Stimulated activated CD4-positive, alpha-beta T cell treated with anti-CD3 and anti-CD28 coated beads, TNF-alpha, amount 100 ng/mL, for 1 hour (primary cell): ENCODE results near the gene UQCC2.

Experiments used
- DNase-seq, 3 donors: peaks; one replicate each; pipeline ENCODE4 v3.0.0-alpha.2; 2020; ENCODE audit warnings: low read depth in 3 of 3, low spot score in 1 of 3

Gene UQCC2

DNA sequence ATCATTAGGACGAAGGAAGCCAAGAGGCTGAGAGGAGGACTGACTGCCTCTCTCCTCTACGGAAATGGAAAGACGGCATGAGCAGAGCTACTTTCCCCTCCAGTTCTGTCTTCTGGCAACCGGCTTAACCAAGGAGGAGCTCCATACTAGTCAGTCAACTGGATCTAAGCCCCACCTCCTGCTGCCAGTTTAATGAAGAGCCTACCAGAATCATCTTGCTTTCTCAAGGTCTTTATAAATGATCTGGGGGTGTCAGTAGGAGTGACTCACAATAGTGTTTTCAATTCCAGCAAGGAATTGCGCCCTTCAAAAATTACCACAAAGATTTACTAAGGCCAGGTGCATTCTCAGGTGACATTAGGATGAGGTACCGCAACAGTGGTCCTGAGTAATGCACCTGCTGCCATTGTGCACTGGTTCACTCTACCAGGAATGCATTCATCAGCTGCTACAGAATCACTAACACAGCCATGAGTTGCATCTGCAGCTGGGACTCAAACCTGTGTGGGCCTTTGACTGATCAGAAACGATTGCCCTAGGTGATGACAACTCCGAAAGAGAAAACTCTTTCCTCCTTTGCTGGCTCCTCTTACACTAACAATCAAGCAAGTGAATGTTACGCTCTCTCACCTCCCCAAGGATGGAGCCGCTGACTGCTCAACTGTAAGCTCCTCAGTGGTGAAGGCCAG lies 2.8 kb downstream of the UQCC2 start:
- no peak for DNase-seq

DNA sequence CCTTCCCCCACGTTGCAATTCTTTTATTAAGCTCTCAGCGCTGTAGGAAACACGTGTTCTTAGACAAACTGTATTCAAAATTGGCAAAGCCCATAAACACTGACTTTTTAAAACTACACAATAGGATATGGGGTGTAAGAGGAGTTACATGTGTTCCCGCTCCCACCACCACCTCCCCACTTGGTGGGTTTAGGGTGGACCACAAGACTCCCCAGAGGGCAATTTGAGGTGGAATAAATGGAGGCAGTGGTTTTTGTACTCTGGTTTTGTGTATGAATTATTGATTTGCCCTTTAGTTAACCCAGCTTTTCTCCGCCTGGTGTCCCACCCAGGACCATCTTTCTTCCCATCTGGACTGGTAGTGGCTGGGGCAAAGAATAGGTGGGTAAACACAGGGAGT lies 3.7 kb downstream of the UQCC2 start:
- no peak for DNase-seq

DNA sequence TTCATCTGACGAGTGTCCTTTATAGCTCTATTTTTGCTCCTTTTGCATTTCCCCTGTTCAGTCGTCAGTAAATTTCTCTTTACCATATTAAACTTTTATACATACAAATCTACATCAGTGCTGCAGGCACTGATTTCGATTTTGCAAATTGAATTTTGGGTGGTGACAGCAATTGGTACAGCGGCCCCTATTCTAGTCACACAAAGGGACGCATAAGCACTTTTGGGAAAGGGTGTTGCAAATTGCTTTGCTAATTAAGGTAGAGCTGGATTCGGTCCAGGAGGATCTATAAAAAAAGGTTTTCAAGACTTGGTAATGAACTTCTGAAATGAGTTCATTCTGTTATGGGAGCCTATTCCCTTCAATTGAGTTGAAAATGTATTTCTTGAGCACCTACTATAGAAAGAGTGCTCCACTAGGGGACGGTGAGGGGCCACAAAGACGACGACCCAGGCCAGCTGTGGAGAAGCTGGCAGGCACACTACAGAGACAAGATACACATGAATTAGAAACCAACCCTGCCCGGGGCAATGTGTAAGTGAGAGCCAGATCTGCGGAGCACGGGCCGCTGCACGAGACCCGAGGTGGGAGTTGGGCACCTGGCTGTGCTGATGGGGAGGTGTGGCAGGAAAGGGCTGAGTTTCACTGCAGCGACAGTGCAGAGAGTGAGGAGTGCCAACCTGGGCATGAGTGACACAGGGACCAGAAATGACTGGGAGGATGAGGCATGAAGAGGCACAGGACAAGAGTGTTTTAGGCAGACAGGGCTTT lies 5.4 kb downstream of the UQCC2 start:
- no peak for DNase-seq

DNA sequence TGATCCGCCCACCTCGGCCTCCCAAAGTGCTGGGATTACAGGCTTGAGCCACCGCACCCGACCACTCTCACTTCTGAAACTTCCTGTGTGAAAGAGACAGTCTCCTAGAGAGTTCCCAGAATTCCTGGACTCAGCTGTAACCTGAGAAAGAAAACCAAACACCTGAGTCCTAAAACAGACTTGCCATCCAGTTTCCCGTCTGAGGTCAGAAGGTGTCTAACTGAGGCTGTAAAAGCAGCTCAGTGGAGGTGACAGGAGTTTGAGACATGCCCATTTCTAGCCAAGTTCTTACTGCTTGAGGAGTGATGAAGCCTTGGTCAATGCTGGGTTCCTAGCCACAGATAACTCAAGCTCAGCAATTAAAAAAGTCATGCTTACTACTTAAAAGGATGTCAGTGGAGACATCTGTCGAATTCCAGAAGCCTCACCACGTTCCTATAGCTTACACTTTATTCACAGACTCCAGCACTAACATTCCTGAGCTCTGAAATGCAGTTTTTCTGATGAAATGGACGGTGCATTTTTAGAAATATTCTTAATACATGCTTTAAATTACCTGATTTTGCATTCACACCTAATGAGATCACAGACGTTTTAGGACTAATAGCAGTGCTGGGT lies 6.1 kb downstream of the UQCC2 start:
- no peak for DNase-seq

DNA sequence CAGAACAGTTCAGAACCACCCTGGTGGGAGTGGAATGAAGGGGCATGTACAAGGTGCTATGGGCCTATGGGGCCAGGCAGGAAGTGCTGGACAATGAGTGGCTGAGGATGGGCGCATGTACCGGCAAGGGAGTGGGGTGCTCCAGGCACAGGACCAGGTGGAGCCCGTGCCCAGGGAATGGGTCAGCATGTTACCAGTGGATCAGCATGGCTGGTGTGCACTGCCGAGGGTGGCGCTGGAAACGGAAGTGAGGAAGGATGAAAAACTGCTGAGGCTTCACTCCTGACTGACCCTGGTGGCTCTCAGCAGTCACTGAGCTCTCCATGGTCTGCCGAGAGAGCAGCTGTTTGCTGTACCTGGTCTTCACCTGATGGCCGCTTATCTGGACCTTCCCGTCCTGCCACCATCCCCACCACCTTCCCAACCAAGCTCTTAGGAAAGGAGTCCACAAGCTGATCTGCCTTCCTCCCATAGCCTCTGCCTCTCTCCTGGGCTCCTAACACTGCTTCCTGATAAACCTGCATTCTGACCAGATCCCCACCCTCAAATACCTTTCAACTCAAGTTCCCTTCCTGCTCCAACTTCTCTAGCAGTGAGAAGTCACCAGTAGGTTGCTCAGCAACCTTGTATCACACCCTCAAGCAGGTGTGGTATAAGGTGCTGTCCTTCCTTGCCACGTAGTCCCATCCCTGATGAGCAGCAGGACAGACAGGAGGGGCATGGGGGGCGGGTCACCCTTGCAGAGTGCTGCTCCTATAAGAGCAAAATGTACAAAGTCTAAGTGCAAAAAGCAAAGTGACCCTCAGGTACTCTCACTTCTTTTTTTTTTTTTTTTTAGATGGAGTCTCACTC lies 7.1 kb downstream of the UQCC2 start:
- DNase-seq, result no peak

DNA sequence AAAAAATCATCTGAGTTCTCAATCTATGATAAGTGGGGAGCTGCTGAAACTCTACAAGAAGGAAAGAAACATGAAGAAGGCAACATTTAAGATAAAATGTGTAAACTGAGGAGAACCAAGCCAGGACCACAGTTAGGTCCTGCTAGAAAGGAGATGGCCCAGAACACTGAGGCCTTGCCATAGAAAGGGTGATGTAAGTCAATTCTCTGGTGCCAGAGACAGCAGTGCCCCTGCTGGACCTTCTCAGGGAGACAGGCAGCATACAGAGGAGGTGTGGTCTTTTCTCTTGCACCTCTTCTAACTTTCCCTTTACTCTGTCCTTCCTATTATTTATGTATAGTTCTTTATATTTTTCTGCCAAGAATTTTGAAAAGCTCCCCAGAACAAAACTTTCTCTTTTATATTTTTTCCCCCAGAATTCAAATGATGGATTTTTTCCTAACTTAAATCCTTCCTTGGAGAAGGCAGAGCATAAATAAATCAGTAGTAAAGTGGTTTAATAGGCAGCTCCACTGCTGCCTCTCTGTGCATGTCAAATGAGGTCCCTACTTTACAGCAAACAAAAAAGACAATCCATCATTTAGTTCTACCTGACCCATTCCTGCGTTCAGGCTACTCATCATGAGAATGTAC lies 9.0 kb downstream of the UQCC2 start:
- DNase-seq, result no peak

DNA sequence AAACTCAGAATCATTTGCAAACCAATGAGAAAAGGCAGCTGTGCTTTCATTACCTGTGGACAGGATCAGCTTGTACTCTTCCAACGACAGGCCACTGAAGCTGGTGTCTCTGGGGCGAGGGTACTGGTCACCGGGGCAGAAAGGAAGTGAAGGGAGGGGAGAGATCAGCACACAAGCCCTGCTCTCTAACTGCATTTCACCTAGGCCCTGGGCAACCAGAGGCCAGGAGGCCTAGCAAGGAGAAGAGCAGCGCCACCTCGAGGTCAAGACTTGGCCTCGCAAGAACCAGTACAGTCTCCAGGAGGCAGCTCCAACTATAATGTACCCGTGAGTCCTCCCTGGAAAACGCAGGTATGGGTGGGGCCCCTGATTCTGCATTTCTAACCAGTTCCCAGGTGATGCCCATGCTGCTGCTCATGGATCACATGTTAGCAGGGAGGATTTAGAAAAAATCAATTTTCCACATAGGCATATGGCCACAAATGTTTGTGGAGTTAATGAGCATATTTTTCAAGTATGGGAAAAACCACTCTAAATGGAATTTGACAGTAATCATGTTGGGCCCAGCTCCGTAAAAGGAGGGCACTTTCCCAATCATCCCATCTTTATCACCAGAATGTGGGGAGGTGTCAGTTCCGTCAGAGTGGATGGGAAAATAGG lies 11.0 kb downstream of the UQCC2 start:
- DNase-seq, result peak; percentile 31 to 51 (median 43)

DNA sequence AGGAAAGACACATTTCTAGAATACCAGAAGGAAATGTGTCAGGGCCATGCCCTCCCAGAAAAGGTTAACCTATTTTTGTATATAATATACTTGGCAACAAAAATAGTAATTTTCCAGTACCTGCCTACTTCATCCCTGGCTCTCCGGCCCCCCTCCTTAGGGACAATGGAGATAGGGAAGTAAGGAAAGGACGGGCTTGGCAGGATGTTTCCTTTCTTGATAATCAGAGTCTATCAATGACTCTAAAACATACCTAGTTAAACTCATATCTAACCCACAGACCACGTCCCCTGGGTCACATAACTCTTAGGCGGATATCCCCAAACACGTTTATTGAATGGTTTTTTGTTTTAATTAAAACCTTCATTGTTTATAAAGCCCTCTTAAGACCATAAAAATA lies 11.8 kb downstream of the UQCC2 start:
- no peak for DNase-seq

DNA sequence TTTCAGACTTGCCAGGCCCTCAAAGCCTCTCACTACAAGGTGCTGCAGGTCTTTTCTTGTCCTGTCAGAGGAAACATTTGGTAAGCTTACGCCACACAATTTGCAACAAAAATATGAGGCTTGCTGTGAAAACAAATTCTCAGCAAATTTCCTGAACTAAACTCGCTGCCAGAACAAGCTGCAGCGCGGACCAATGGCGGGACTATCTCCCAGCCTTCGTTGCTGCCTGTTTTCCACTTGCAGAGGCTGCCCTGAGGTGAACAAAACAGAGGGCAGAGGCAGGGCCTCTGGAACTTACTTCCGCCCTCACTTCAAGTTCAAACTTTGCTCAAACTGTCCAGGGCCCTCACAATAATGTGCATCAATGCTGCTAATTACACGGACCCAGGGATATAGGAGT lies 12.4 kb downstream of the UQCC2 start:
- DNase-seq, result no peak

DNA sequence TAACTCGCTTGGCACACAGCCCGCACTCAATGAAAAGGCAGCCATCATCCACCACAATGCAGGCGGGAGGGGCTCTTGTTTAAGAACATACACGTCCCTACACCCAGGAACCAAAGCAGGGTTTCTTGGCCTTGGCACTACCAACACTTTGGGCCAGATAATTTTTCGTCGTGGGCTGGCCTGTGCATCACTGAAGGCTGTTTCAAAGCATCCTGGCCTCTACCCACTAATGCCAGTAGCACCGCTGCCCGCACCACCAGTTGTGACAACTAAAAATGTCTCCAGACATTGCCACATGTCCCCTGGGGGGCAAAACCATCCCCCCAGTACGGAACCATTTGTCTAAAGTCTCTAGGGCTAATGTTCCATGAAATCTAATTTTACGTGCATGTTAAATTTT lies 13.0 kb downstream of the UQCC2 start:
- DNase-seq, result no peak

DNA sequence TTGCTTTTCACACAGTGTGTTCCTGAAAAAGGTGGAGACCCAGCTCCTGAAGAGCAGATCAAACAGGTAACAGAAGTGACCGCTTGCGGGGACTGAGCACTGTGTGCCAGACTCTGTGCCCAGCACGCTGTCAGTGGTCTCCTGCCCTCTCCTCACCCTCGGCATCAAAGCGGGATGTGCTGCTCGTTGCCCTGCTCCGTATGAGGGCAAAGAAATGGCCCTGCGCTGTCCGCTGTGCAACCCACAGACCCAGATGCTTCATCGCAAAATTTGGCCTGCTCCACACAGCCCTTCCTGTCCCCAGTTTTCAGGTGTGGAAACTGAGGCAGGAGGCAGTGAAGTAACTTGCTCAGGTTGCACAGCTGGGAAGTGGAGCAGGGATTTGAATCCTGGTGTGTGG lies 13.7 kb downstream of the UQCC2 start:
- DNase-seq, result no peak

DNA sequence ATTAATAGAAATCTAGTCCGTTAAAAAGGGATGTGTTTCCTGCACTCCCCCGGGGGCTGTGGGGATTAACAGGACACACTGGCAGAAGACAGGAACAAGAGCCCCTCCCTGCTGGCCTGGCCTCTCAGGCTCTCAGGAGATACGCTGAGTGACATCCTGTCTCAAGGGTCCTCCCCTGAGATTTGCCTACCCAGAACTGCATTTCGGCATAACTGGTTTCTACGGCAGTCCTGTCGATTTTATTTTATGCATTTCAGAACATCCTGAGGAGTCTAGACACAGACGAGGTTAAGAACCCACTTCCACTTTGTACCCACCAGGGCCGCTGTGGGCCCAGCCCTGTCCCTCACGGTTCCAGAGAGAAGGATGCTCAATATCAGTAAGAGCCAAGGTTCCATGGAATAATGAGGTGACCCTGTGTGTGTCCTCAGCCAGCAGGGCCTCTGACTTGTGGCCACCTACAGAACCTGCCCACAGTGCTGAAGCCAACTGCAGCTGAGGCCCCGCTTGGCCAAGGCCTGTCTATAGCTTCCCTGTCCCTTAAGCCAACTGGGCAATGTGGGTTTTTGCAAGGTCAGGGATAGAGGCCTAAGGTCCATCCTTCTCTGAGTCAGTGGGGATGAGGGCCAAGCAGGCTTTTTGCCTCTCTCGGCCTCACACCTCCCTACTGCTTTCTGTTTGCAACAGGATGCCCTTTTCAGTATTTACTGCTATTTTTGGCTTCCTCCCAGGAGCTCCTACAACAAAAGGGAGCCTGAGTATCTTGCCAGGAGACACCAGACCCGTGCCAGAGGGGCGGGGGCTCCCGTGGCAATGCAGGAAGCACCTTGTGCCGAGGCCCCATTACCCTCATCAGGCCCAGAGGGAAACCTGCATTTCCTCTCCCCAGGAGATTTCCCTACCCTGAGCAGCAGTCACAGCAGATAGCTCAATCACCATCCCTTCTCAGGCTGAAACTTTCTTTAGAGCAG lies 14.7 kb downstream of the UQCC2 start:
- DNase-seq, result no peak

DNA sequence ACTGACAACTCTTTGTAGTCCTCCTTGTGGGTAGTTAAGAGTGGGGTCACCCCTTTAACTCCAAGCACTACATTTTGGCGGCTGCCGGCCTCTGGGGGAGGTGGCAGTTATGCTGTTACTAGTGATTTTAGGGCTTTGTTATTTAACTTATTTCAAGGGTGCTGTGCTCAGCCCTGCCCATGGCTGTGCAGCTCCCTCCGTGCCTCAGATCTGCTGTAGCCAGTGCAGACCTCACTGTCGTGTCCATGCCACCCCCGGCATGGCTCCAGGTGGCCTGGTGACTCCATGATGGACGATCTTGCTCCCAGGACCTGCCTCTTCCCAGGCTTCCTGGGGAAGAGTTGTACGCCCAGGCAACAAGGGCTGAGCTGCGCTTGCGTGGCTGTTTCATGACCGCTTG lies 15.4 kb downstream of the UQCC2 start:
- DNase-seq, result no peak

DNA sequence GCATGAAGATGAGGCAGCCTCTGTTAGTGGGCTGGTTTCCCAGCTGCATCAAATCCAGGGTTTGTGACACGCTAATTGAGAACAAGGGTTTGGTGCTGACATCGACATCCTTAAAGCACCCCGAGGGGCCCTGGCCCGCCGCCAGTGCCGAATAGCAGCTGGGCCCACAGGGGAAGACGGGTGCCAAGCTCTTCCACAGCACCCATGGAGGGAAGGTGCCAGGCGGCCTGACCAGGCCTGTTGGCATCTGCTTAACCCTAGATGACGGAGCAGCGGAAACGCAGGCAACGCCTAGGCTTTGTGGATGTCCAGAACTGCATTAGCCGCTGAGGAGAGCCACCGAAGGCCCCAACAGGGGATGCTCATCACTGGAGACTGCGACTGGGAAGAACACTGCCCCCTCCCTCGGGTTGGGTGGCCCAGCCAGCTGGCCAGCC lies 16.0 kb downstream of the UQCC2 start:
- no peak for DNase-seq

DNA sequence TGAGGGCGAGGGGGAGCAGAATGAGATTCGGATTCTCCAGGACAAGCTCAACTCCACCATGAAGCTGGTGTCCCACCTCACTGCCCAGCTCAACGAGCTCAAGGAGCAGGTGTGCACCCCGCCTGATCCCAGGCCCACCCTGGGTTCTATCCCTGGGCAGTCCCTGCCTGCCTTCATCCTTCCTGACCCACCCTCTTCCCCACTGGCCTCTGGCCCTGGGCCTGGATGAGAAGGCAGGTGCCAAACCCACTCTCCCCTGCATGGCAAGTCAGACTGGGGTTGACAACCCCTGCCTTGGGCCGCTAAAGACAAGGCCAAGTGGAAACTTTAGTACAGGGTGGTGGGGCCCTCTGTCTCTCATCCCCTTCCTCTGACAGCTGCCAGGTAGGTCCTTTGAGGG lies 16.5 kb downstream of the UQCC2 start:
- no peak for DNase-seq

DNA sequence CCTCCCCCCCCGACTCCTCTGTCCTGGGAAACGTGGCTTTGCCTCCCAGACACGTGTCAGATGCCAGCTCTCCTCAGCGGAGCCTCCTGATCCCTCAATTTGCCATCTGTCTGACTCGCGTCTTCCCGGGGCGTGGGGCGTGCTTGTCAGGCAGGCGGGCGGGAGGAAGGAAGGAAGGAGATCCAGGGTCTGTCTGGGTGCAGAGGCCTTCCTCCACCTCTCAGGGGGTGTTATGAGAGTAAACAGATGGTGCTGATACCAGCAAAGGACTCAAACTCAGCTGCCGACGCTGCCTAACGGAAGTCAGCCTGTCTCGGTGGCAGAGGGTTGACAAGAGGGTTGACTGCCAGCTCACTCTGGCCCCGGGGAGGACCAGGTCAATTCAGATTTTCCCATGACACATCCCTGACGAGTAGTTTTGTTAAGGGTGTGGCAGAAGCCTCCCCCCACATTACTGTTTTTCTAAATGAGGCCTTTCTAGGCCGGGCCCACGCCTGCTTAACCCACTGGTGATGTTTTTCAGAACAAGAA lies 17.0 kb downstream of the UQCC2 start:
- DNase-seq, result peak; percentile 48 to 55 (median 53)

DNA sequence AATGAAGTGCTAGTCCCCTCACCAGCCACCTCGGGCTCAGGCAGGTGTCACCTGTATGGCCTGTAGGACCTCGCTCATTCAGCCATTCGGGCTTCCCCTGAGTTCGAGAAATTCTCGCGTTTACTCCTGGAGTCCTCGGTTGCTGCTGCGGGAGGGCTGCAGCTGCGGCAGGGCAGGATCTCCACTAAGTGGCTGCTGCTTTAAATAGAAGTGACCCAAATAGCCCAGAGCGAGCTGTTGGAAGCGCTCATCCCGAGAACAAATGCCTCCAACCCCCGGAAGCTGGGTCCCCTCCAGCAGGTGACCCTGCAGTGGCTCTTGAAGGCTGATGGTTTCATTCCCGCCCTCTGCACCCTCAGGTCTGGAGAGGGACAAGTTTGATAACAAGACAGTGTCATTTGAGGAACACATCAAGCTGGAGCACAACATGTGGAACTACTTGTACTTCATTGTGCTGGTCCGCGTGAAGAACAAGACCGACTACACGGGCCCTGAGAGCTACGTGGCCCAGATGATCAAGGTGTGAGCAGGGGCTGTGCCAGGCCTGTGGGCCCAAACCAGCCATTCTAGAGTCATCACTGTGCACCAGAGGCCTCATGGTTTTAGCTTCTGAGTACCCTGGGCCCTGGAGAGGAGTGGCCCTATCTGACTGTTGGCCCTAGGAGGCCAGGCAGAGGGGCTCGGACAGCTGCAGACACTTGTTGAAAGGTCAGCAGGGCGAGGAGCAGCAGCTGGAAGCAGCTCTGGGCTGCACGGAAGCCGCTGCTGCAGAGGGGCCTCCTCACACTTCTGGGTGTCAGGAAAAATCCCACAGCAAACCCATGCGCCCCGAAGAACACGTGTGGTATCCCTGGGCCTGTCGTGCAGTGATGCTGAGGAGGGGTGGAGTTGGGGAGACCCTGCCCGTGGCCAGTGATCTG lies 18.1 kb downstream of the UQCC2 start:
- DNase-seq, result no peak

DNA sequence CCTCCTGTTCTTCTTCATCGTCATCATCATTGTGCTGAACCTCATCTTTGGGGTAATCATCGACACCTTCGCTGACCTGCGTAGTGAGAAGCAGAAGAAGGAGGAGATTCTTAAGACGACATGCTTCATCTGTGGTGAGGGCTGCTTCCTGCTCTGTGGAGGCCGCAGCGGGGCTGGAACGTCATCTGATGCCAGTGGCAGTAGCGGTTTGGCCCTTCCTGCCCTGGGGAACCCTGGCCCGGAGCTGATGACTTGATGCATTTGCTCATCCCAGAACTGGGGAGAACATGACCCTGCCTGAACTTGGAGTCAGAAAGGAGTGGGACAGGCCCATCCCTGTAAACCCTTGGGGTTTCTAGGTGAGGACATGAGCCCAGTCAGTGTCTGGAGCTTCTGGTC lies 18.7 kb downstream of the UQCC2 start:
- DNase-seq, result peak in 2 of 3 donors; percentile 19 to 29
